A673 (cell line): Measurements from ENCODE around the gene PDE10A.

Experiments used
- EZH2 ChIP-seq: fragments of 200-600 bp; sonication (generic); IDR thresholded peaks from 2 replicates; pipeline ENCODE4 v1.6.1; 2017; ENCODE audit warnings: borderline replicate concordance, low read depth, mild to moderate bottlenecking, mixed read lengths, antibody characterized with exemption, low read length; ENCODE audit not compliant: poor library complexity, severe bottlenecking
- TF ChIP-seq, protein P1 (sequence below): fragments of 300-800, 200-600 bp; sonication (generic); conservative IDR thresholded peaks from 2 replicates; pipeline ENCODE4 v1.5.1; 2017; ENCODE audit warnings: low read depth, mild to moderate bottlenecking, antibody characterized with exemption, low read length, moderate library complexity, mixed read lengths

DNA sequence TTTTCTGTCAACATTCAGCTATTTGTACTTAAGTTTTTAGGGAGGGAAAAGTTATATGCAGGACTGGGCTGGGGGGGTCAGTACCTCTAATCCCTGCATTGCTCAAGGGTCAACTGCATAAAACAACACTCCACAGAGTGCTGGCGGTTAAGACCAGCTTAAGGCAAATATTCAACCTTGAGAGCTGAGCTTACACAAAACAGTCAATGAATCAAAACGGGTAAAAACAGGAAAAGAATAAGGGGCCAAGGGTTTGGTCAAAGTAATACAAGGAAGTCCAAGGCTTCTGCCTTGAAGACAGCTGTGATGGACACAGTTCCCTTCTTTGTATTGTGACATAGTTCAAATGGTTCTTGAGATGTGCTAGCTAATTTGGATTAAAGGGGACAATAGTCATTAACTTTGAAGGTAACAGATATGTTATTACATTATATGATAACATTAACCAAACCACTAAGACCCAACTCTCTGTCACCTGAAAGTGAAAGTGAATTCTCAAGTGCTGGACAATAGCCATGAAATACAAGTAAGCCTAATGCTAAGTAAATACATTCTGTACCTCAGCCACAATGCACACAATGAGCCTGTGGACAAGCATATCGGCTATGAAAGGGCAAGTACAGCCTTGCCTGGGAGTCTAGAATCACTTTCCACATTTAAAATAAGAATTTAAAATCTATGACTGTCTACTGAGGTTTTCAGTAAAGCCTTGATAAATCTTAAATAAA is 106.8 kb downstream of the PDE10A start:
- TF ChIP-seq, protein P1, sequence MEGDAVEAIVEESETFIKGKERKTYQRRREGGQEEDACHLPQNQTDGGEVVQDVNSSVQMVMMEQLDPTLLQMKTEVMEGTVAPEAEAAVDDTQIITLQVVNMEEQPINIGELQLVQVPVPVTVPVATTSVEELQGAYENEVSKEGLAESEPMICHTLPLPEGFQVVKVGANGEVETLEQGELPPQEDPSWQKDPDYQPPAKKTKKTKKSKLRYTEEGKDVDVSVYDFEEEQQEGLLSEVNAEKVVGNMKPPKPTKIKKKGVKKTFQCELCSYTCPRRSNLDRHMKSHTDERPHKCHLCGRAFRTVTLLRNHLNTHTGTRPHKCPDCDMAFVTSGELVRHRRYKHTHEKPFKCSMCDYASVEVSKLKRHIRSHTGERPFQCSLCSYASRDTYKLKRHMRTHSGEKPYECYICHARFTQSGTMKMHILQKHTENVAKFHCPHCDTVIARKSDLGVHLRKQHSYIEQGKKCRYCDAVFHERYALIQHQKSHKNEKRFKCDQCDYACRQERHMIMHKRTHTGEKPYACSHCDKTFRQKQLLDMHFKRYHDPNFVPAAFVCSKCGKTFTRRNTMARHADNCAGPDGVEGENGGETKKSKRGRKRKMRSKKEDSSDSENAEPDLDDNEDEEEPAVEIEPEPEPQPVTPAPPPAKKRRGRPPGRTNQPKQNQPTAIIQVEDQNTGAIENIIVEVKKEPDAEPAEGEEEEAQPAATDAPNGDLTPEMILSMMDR, result no peak
- no peak for TF ChIP-seq EZH2
